NCI-H146 treated with DMSO at 0.1 percent for 48 hours (cell line): Measurements from ENCODE around the gene ADRM1.

ENCODE experiments used
- DNase-seq: peaks from one replicate; lab custom pipeline; 2025; ENCODE audit not compliant: unreplicated experiment; lab: John Stamatoyannopoulos, UW

The ADRM1 gene

DNA sequence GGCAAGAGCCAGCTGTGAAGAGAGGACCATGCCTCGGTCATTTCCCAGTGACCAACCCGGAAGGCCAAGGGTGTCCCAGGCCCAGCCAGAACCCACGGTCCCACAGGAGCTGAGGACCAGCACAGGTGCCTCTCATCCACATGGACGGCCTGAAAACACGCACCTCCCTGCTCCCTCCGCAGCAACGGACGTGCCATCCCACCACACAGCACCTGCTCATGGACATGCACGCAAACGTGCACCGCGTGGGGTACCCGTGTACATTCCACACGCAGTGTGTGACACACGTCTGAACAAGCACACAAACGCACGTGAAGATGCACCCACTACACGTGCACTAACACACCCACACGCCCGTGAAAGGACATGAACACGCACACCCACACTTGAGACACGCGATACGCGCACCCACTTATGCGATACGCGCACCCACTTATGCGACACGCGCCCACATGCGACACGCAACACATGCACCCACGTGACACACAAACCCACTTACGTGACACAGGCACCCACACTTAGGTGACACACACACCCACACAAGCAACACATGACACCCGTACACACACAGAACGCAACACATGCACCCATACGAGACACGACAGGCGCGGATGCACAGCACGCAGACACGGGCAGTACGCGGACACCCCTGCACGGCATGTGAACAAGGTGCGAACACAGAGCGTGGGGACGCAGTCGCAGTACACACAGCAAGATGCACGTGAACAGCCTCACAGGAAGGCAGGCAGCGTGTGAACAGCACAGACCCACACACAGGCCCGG lies 34.2 kb downstream of the ADRM1 start:
- no peak for DNase-seq

DNA sequence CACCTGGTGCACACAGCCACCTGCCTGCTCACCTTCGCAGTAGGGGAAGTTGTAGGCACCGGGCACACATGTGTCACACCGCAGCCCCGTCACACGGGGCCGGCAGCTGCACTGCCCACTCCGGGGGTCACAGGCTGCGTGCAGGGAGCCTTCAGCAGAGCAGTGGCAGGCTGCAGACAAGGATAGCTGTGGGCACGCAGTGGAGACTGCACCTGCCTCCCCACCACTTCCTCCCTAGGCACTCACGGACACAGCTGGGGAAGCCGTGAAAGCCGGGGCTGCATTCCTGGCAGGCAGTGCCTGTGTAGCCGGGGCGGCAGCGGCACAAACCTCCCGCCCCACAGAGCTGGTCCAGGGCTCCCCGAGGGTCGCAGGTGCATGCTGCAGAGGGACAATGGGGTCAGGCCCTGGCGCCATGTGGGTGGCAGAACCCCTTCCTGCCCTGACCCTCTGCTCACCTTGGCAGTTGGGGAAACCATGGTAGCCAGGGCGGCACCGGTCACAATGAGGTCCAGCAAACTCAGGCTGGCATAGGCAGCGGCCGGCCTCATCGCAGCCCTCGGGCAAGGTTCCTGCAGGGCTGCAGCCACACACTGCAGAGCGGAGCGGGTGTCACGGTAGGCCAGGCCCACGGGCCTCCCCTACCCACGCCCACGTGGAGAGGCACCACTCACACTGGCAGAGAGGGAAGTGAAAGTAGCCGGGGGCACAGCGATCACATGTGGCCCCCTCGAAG lies 34.9 kb downstream of the ADRM1 start:
- DNase-seq: no peak

DNA sequence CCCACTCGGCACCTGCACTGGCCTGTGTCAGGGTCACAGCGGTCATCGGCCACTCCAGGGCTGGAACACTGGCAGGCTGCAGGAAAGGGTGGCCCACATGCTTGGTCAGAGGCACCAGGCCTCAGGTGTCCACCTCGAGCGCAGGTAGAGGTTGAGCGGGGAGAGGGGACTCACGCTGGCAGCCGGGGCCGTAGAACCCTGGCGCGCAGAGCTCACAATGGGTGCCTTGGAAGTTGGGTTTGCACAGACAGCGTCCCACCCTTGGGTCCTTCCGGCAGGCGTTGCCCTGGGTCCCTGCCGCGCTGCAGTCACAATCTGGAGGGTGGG lies 35.5 kb downstream of the ADRM1 start:
- no peak for DNase-seq

DNA sequence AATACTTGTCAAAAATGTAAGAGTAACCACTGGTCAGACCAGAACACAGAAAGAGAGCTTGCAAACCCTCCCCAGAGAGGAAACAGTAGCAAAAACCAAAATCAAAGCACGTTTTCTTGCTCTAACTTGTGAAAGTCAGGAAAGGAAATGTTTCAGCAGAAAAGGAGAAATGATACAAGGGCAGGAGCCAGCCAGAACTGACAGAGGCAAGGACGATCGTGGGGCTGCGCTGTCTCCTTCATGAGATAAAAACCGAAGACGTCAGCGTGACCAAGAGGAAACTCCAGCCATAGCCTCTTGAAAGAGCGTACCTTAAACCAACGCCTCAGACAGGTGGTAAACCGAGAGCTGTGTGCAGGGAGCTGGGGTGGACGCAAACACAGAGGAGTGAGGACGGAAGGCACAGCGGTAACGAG lies 36.9 kb downstream of the ADRM1 start:
- DNase-seq: no peak

DNA sequence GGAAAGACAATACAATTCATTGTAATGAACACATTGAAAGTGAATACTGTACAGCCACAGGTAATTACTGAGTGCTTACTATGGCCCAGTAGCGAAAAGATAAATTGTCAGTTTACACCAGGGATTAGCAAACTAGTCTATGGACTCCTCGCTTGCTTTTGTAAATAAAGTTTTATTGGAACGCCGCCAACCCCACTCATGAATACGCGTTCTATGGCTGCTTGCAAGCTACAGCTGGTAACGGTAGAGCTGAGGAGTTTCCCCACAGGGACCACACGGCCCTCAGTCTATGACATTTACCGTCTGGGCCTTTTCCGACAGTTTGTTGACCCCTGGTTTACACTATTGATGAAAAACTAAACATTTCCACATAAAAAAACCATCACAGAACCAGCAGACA lies 40.1 kb downstream of the ADRM1 start:
- DNase-seq: no peak

DNA sequence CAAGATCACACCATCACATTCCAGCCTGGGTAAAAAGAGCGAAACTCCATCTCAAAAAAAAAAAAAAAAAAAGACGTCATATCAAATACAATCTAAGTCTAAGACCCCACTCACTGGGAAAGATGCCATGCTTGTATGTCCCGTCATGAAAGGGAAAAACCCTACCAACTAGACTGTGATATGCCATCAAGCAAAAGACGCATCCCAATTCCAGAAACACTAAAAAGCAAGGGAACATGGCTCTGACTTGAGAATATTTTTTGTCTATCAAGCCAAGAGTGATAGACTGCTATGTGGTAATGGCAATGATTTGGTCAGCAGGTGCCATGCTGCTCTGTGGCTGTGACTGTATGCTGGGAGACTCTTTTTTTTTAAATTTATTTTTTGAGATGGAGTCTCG lies 41.3 kb downstream of the ADRM1 start:
- no peak for DNase-seq

DNA sequence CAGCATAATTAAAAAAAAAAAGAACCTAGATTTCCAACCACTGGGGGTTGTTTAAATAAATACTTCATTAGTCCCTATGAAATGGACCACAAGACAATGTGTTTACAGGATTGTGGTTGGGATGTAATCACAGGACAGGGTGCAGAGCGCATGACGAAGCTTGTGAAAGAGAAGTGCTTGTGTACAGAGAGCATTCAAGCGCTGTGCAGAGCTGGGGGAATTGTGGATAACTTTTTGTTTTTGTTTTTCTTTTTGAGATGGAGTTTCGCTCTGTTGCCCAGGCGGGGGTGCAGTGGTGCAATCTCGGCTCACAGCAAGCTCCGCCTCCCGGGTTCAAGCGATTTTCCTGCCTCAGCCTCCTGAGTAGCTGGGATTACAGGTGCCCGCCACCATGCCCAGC lies 42.0 kb downstream of the ADRM1 start:
- DNase-seq: no peak

DNA sequence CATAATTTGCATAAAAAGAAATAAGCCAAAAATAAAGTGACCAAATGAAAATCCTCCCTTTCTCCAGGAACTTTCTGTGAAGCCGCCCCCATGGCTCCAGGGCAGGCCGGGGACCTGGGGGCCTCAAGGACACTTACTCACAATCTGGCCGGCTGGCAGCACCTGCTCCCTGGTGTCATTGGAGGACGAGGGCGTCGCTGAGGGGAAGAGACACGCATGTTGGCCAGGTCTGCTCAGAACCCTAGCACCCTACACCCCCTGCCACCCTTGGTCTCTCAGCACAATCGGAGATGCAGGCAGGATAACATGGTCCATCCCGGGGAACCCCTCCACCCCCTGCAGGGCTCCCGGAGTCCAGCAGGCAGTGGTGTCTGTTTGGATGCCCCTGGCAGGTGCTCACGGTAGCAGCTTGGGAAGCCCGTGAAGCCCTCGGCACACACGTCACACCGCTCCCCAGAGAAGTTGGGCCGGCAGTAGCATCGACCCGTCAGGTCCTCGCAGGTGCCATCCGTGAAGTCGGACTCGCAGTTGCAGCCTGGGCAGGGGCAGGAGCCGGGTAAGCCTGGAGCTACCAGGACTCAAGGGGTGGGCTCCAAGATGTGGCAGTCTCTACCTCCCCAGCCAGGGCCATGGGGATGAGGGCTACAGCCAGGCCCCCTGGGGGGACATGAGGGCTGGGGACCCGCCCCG lies 43.0 kb downstream of the ADRM1 start:
- DNase-seq: no peak

DNA sequence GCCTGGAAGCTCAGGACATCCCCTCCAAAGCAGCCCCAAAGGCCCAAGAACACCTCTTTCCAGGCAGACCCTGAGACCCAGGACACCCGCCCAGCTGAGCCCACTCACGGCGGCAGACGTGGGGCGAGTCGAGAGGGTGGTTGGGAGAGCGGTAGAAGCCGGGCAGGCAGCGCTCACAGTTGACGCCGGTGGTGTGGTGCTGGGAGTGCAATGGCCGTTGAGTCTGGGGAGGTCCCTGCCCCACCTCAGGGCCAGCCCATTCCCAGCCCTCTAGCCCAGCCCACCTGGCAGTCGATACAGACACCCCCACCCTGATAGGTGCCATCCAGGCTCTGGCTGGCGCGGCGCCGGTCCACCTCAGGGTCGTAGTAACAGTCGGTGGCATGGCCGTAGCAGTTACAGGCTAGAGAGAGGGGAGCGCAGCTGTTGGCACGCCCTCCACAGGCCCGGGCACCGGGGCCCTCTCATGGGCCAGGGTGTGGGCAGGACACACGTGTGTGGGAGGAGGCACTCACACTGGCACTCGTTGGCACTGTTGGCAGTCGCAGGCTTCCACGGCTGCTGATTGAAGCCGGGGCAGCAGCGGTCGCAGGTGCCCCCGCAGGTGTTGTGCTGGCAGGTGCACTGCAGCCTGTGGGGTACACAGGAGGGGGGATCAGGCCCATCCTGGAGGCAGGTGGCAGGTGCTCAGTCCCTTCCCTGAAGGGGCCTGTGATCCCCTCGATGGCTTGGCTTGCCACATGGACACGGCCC lies 43.8 kb downstream of the ADRM1 start:
- DNase-seq: no peak

DNA sequence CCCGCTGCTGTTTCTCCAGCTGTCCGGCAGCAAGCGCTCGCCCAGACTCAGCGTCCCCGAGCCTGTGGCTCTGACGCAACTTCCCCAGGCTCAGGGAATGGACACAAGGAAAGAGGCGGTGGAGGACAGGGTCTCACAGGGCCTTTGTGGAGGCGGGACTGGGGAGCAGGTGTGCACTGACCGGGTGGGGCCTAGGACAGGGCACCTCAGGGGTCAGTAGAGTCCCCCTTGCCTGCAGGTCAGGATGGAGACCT lies 44.3 kb downstream of the ADRM1 start:
- no peak for DNase-seq

DNA sequence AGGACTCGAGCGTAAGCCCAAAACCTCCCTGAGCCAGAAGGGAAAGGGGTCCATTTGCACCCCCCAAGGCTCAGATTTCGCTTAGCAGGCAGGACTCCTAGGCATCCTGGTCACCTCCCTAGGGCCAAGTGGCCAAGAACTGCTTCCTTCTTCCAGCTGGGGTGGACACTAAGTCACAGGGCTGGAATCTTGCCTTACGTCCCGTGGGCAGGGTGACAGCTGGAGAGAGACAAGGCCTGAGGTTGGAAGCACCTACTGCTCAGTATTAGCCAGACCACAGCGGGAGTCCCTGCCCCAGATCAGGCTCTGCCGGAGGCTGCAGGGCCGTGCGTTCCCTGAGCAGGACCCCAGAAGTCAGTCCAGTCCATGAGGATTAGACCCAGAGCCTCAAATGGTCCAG lies 44.6 kb downstream of the ADRM1 start:
- DNase-seq: no peak

DNA sequence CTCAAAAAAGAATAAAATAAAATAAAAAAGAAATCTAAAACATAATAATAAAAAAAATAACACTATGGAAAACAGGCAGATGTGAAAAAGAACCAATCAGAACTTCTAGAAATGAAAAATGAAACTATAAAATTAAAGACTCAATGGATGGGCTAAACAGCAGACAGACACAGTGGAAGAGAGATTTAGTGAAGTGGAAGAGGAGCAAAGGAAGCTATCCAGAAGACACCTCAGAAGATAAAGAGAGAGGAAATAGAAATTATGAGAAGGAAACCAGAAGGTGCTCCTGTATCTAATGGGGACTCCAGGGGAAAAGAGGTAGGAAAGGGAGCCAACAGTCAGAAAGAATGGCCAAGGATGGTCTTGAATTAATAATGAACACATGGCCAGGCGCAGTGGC lies 45.8 kb downstream of the ADRM1 start:
- no peak for DNase-seq

DNA sequence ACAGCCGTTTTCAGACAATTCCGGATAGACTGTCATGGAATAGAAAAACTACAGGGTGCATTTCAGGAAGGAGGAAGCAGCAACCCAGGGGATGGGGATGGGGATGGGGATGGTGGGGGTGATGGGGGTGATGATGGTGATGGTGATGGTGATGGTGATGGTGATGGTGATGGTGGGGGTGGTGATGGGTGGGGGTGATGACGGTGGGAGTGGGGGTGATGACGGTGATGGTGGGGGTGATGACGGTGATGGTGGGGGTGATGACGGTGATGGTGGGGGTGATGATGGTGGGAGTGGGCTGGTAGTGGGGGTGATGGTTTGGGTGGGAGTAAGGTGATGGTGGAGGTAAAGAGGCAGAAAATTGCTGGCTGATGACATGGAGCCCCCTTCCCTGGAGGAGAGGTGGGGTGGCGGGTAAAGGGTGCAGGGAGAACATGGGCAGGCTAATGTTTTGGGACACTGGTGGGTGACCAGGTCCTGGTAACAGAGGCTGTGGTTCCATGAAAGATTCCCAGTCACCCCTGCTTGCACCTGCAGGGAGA lies 46.8 kb downstream of the ADRM1 start:
- no peak for DNase-seq

DNA sequence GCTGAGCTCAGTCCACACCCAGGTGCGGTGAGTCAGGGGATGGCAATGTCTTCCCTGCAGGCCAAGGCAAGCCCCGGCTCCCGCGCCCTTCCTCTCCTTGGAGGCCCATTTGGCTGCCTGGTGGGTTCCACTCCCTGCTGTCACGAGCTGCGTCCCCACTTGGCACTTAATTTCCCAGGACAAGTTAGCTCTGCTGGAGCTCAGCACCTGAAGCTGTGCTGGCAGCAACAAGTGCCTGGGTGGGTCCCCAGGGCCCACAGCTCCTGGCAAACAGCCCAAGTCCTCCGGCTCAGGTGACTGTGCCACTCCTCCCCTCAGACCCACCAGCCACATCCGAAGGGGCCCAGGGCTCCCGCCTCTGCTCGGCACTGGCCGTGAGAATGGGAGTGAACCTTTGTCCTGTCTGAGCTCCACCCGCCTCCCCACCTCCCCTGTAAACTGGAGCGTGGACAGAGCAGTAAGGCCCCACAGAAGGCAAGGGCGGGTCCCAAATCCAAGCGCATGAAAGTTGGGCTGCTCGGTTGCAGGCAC lies 47.4 kb downstream of the ADRM1 start:
- no peak for DNase-seq

DNA sequence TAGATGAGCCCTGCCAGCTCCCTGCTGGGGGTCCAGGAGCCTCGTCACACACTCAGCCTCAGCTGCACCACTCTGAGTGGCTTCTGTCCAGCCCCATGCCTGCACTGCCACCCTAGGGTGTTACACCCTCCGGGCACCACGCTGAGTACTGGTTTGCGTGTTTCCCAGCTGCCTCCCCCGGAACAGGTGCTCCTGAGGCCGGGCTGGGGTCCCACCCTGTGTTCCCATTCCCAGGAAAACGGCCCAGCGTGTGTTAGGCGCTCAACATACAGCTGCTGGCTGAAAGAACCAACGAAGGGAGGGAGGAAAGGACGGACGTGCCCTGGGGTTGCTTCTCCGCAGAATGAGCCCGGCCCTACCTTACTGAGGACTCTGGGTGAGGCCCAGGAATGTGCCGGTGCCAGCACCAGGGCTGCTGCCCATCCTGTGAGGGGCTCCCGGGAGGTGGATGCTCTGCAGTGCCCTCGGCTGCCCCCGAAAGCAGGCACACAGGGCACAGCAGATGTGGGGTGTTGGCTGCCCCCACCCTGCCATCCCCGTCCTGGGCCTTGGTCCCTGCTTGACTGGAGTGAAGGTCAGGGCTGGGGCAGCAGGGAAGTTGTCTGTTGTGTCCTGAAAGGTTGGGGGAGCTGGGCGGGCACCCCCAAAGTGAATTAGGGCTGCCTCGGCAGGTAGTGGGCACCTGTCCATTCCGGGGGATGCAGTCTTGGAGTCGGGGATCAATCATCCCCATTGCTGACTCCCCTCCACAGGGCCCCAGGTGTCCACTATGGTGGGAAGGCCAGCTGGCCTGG lies 48.0 kb downstream of the ADRM1 start:
- DNase-seq: no peak

DNA sequence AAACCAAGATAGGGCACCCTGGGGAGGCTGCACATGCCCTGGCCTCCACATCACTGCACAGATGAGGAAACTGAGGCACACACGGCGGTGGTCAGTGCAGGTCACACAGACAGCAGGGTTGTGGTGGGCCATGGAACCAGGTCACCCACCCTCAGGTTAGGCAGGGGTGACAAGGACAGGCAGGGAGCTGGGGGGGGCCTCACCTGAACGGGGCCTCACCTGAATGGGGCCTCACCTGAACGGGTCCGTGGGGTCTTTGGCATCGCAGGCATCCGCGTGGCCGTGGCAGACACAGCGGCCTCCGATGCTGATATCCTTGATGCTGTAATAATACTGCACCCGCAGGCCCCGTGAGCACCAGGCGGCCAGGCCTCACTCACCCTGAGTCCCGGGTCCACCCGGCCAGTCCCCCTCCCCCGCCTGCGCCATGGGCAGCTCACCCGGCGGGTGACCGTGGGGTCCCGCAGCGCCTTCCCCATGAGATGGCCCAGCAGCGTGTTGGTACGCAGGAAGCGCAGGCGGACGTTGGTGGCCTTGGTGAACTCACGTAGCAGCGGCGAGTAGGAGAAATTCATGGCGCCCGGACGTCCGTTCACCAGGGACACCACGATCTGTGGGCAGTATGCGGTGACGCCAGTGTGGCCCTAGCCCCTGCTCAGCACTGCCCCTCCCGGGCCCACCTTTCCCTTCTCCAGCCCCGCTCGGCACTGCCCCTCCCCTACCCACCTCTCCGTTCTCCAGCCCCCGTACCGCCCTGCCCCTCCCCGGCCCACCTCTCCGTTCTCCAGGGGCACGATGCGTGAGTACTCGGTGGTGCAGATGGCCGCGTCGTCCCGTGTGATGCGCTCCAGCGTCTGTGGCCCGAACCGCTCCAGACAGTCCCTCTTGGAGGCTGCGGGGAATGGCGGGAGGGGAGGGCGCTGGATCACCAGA lies 48.9 kb downstream of the ADRM1 start:
- DNase-seq: no peak

DNA sequence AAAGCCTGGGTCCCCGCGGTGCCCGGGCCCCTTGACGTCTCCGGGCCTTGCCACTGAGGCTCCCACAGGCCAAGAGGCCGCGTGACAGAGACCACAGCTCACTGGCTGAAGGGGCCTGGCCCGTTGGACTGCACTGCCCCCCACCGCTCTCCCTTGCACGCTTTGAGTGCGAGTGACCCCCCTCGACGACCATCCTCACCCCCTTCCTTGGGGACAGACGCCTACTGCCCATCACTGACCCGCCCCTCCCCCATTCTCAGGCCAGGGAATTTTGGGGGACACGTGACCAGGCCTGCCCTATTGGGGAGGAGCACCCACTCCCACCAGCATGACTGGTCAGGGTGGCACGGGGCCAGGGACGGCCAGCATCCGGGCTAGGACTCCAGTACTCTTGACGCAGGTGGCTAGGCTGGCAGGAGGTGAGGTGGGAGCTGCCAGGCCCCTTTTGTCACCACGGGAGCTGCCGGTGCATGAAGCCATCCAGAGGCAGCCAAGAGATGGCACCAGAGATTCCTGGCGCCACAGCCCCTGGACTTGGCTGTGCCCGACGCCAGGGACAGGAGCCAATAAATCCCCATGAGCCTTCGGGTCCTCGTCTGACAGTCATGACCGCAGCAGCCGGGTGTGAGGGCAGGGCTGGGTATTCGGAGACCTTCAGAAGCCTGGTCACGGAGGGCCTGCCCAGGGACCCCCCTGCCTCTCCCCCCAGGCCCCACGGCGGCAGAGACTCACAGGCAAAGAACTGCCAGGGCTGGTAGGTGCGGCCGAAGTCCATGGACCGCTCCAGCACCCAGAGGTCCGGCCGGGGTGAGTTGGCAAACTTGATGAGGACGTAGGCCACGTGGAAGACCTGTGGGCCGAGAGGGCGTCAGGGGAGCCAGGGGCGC lies 49.8 kb downstream of the ADRM1 start:
- DNase-seq: no peak

DNA sequence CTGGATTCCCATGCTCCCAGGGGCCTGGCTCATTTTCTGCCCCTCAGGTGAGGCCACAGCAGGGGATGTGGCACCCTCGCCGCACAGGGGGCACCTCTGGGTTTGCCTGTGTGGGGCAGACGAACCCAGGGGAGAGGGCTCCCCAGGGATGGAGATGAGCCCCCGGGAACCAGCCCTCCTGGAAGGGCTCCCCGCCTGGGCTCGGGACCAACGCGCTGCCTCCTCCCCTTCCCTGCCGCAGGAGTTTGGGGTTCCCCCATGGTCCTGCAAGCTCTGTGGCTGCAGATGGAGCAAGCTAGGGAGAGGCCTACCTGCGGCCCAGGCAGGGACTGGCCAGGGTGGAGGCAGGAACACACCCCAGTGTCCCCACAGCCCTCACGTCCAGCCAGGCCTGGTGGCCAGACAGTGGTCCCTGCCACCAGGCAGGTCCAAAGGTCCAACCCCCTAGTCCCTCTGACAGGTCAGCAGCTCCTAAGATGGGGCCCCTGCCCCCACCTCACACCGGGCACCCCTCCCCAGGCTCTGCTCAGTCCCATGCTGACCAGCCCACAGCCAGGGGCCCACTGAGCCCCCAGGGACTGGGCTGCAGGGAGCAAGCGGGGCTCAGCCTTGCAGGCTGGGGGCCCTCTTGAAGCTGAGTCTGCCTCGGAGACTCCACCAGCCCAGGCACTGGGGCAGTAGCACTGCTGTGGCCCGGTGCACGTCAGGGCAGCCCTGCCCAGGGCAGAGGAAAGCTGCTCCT lies 50.7 kb downstream of the ADRM1 start:
- no peak for DNase-seq
